ENCODE results near the gene TNS3.
A peak's percentile ranks its signal among the peaks of the same experiment; 100 is the strongest.

Gene TNS3

GRCh38 chr7:47258798-47259197 is 323.1 kb downstream of the TNS3 start:
- no peak for DNase-seq (ENCODE audit: low read depth in 2 of 2)

GRCh38 chr7:47256016-47256415 is 325.9 kb downstream of the TNS3 start:
- DNase-seq (ENCODE audit: low read depth in 2 of 2): no peak

GRCh38 chr7:47255441-47255840 is 326.5 kb downstream of the TNS3 start:
- DNase-seq (ENCODE audit: low read depth in 2 of 2): no peak

- no peak for DNase-seq (ENCODE audit: low read depth in 2 of 2)
These were observed 326.9 kb downstream of the TNS3 start for GRCh38 chr7:47255007-47255406.

- DNase-seq (ENCODE audit: low read depth in 2 of 2): peak in 1 of 2 donors; percentile 4
These were observed 327.6 kb downstream of the TNS3 start for GRCh38 chr7:47254081-47254977.

GRCh38 chr7:47253650-47254080 is 328.2 kb downstream of the TNS3 start:
- DNase-seq (ENCODE audit: low read depth in 2 of 2): no peak

- no peak for DNase-seq (ENCODE audit: low read depth in 2 of 2)
These were observed 329.2 kb downstream of the TNS3 start for GRCh38 chr7:47252675-47253074.

- no peak for DNase-seq (ENCODE audit: low read depth in 2 of 2)
These were observed 332.6 kb downstream of the TNS3 start for GRCh38 chr7:47249361-47249760.

- no peak for DNase-seq (ENCODE audit: low read depth in 2 of 2)
These were observed 333.1 kb downstream of the TNS3 start for GRCh38 chr7:47248797-47249196.

GRCh38 chr7:47247132-47247531 is 334.8 kb downstream of the TNS3 start:
- DNase-seq (ENCODE audit: low read depth in 2 of 2): no peak

GRCh38 chr7:47244692-47245091 is 337.2 kb downstream of the TNS3 start:
- no peak for DNase-seq (ENCODE audit: low read depth in 2 of 2)

- DNase-seq (ENCODE audit: low read depth in 2 of 2): no peak
These were observed 340.5 kb downstream of the TNS3 start for GRCh38 chr7:47241112-47242065.

GRCh38 chr7:47239931-47240421 is 341.9 kb downstream of the TNS3 start:
- no peak for DNase-seq (ENCODE audit: low read depth in 2 of 2)

- DNase-seq (ENCODE audit: low read depth in 2 of 2): no peak
These were observed 342.9 kb downstream of the TNS3 start for GRCh38 chr7:47239034-47239433.

GRCh38 chr7:47236480-47237129 is 345.3 kb downstream of the TNS3 start:
- DNase-seq (ENCODE audit: low read depth in 2 of 2): no peak

- no peak for DNase-seq (ENCODE audit: low read depth in 2 of 2)
These were observed 347.9 kb downstream of the TNS3 start for GRCh38 chr7:47233996-47234395.

- DNase-seq (ENCODE audit: low read depth in 2 of 2): no peak
These were observed 349.0 kb downstream of the TNS3 start for GRCh38 chr7:47232751-47233412.

GRCh38 chr7:47231627-47232026 is 350.3 kb downstream of the TNS3 start:
- no peak for DNase-seq (ENCODE audit: low read depth in 2 of 2)

GRCh38 chr7:47231032-47231431 is 350.9 kb downstream of the TNS3 start:
- no peak for DNase-seq (ENCODE audit: low read depth in 2 of 2)

- no peak for DNase-seq (ENCODE audit: low read depth in 2 of 2)
These were observed 353.4 kb downstream of the TNS3 start for GRCh38 chr7:47228386-47229014.

- DNase-seq (ENCODE audit: low read depth in 2 of 2): no peak
These were observed 354.1 kb downstream of the TNS3 start for GRCh38 chr7:47227762-47228177.
